ENCODE measurements around the gene FCHSD2.
"Not testable (repeated sequence)": the region's sequence is repeated elsewhere in the genome, so short reads cannot be mapped to it uniquely, and the experiment has no call there.

FCHSD2 gene

DNA sequence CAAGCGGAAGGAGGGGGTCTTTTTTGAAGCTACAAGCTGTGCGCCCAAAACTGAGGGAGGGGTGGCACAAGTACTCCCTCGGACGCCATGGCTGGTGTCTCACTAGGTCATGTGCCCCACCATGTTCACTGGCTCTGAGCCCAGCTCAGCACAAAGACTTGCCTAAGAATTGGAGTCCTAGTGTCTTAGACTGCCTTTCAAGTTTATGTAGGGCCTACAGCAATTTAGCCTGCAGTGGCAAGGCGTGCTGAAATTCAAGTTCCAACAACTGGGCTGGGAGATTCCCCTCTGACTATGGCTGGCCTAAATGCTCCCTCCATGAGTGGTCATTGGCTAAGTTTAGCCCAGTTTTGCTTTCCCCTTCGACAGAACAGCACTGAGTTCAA is 27.3 kb downstream of the FCHSD2 start:
- no peak for DNase-seq

DNA sequence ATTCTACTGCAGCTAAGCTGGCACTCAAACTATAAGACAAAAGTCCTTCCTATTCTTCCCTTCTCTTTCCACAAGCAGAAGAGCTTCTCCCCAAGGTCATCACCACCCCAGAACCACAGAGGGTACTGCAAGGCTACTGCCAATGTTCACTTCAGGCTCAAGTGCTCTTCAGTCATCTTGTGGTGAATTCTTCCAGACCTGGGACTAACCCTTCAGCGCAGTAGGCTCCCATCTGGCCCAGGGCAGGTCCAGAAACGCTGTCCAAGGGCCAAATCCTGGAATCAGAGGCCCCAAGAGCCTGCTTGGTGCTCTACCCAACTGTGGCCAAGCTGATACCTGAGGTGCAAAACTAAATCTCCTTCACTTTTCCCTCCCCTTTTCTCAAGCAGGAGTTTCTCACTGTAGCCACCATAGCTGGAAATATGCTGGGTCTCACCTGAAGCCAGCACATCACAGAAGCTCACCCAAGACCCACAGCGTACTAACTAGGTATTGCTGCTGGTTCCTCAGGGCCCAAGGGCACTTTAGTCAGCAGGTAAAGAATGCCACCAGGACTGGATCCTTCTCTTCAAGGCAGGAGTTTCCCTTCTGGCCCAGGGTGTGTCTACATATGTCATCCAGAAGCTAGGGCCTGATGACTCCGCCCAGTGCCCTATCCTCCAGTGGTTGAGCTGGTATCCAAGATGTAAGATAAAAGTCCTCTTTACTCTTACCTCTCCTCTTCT is 27.8 kb downstream of the FCHSD2 start:
- DNase-seq, result no peak

DNA sequence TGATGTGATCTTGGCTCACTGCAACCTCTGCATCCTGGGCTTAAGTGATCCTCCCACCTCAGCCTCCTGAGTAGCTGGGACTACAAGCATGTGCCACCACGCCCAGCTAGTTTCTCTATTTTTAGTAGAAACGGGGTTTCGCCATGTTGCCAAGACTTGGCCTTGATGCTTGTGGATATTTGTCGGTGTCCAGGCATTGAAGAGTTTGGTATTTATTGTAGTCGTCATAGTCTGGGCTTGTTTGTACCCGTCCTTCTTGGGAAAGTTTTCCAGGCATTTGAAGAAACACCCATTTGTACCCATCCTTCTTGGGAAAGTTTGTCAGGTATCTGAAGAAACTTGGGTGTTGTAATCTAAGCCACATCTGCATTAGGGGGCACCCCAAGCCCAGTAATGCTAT is 28.7 kb downstream of the FCHSD2 start:
- DNase-seq, result no peak

DNA sequence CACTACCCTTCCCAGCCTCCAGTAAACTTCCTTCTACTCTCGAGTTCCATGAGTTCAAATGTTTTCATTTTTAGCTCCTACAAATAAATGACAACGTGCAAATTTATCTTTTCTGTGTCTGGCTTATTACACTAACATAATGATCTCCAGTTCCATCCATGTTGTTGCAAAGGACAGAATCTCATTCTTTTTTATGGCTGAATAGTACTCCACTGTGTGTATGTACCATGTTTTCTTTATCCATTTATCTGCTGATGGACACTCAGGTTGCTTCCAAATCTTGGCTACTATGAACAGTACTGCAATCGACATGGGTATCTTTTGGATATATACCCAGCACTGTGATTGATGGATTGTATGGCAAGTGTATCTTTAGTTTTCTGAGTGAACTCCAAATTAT is 34.5 kb downstream of the FCHSD2 start:
- DNase-seq, result no peak

DNA sequence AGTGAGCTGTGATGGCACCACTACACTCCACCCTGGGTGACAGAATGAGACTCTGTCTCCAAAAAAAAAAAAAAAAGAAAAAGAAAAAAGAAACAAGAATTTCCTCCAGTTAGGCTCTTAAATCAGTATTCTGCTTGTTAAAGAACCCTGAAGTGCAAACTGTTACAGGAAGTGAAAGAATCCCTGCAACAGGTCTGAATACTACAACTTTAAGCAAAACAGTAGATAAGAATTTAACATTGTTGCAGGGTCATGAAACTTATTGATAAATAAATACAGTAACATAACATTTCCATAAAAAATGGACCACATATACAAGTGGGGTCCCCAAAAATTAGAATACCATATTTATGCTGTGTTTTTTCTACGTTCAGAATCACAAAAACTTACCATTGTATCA is 35.8 kb downstream of the FCHSD2 start:
- DNase-seq, result no peak

DNA sequence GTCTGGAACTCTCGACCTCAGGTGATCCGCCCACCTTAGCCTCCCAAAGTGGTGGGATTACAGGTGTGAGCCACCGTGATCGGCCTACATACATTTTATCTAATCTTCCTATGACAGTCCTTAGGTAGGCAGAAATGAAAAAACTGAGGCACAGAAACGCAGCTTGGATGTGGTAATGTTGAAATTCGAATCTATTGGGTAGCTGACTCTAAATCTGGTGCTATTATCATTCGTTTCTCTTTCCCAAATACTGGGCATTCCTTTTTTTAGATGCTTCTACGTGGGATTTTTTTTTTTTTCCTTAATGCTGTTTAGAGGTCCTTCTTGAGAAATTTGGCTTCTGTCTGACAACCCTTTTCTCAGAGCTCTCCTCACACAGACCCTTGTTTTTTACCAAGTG is 41.5 kb downstream of the FCHSD2 start:
- no peak for DNase-seq

DNA sequence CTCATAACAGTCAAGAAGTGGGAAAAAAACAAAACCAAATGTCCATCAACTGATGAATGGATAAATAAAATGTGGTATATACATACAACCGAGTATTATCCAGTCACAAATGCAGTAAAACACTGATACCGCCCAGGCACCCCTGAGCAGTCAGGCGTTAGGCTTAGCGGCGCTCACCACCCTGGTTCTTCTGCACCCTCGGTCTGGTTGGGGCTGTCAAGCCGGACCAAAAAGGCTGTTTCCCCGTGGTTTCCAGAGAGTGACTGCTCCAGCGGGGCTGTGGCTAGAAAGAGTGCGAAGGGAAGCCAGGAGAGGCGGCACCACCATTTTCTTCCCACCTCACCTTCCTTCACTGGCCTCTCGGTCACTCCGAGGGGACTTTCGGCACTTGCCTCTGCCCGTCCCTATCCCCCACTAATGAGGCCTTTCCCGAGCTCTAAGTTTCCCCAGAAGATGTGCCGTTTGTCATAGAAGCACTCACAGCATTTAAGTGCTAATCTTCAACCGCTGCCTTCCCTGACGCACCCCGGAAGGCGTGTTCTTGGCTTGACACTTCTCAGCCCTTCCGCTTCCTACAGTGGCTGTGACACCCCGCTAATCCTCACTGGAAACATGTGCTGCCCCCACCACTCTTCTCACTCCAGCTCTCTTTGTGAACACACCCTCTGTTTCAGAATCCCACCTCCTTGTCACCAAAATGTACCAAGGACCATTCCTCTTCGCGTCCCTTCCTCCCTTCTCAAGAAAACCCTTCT is 42.4 kb downstream of the FCHSD2 start:
- DNase-seq, result no peak

DNA sequence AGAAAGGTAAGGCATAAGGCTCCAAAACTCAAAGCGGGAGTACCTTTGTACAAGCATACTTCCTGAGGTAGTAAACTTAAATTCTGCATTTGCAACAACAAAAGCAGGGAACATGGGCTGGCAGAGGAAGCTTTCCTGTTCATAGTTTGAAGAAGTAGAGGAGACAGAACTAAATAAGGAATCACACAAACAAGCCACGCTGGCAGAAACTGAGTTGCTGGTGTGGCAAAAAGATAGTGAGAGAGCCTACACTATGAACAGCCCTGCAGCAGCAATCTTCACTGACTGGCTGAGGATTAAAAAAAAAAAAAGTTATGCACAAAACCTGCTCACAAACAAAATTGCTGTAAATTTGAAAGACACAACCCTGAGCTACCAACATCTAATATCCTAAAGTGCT is 46.5 kb downstream of the FCHSD2 start:
- no peak for DNase-seq

DNA sequence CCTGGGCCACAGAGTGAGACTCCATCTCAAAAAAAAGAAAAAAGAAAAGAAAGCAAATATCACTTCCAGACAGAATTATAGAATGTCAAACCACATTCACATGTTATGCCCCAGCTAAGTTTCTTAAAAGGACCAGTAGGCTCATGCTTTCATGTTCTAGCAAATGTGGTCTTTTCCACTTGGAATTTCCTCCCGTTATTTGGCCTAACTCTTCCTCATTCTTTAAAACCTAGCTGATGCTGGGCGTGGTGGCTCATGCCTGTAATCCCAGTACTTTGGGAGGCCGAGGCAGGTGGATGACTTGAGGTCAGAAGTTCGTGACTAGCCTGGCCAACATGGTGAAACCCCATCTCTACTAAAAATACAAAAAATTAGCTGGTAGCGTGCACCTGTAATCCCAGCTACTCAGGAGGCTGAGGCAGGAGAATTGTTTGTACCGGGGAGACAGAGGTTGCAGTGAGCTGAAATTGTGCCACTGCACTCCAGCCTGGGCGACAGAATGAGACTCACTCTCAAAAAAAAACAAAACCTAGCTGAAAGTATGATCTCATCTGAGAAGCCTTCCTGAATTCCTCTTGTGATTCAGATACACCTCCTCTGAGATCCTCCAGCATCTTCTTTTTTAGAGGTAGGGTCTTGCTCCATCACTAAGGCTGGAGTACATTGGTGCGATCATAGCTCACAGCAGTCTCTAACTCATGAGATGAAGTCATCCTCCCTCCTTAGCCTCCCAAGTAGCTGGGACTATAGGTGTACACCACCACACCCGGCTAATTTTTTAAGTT is 50.4 kb downstream of the FCHSD2 start:
- DNase-seq, result no peak

DNA sequence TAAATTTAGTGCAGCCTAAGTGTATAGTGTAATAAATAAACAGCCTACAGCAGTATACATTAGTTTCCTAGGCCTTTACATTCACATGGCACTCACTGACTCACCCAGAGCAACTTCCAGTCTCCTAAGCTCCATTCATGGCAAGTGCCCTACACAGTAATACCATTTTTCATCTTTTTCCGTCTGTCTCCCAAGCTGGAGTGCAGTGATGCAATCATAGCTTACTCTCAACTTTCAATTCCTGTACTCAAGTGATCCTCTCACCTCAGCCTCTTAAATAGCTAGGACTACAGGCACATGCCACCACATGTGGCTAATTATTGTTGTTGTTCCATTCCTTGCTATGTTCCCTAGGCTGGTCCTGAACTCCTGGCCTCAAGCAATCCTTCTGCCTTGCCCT is 54.4 kb downstream of the FCHSD2 start:
- DNase-seq, result no peak

DNA sequence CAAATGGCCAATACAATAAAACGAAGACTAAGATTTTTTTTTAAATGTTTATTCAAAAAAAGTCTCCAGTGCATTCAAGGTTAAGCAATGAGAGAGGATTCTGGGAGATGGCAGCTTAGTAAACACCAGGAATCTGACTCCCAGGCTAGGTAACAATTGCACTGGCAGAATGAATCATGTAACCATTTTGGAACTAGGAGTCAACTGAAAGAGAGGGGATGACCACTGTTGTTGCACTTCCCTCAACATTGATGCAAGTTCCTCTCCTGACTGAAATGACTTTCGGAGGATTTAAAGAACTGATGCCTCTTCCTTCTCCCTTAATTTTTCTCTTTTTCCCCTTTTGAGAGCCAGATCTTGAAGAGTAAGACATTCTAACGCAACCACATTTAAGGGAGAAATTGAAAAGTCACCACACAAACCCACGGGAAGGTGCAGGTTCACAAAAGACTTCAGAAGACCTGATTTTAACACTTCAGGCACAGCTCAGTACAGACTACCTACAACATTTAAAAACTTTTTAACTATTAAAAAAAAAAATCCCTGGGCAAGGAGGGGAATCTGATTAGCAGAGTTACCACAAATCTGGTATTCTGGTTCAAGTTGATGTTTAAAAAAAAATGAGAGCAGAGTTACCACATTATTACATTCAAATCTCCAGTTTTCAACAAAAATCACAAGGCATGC is 56.8 kb downstream of the FCHSD2 start:
- DNase-seq, result no peak

DNA sequence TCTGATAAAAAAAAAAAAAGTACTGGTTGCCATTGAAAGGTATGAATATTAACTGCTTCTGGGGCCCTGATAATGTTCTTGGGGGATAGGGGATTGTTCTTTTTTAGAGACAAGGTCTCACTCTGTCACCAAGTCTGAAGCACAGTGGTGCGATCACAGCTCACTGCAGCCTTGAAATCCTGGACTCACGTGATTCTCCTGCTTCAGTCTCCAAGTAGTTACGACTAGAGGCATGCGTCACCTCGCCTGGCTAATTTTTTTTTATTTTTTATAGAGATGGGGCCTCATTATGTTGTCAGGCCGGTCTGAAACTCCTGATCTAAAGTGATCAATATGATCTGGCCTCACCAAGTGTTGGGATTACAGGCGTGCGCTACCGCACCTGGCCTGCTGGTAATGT is 63.5 kb downstream of the FCHSD2 start:
- no peak for DNase-seq

DNA sequence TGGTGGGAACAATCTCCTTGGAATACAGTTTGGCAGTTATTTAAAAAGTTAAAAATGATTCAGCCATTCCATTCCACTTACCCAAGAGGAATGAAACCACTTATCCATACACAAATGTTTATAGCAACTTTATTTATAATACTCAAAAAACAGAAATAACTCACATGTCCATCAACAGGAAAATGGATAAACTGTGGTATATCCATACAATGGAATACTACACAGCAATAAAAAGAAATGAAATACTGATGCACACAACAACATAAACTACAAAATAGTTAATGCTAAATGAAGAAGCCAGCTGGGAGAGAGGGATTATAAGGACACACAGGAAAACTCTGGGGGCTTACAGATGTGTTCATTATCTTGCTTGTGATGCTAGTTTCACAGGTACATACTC is 64.7 kb downstream of the FCHSD2 start:
- no peak for DNase-seq

DNA sequence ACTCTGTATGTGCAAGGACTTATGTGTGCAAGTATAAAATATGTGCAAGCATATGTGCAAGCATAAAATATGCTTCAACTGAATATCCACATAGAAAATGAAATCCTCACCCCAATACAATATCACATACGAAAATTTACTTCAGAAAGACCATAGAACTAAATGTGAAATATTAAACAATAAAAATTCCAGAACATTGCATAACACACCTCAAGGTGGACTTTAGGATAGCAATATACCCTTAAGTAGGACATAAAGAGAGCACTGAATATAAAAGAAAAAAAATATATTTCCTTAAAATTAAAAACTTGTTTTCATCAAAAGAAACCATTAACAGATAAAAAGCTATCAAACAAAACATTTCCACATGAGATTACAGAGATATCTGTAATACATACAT is 67.8 kb downstream of the FCHSD2 start:
- no peak for DNase-seq

DNA sequence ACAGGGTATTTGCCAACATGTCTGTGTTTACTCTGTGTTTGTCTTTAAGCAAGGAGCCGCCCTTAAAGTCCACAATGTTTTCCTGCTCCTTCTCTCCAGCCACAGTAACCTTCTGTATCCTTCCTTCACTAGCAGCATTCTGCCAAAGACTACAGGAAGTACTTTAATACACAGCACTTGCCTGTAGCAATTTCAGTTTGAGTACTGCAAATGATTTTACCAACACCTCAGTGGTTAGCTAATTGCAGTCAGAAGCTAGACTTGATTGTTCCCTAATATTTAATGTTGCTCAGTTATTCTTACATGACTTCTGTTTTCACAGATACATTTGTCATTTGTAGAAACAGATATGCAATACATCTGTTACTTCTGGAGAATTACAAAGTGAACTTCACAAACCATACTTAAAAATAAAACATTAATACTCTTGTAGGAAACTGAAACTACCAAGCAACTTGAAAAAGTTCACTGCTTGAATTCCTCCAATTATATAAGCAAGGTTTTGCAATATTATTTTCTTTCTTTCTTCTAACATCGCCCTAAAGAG is 69.1 kb downstream of the FCHSD2 start:
- DNase-seq, result peak; percentile 4

DNA sequence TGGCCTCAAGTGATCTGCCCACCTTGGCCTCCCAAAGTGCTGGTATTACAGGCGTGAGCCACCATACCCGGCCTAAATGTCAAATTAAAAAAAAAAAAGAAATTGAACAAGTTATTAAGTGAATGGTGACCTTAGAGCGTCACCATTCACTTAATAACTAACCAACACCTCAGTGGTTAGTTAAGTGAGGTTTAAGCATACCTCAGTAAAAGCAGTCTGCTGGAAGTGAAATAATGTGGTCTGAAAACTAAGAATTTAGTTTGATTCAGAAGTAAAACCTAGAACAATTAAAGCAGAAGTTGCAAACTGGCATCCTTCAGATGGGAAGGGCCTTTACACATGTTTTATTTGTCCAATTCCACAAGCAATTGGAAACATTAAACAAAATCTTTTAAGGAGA is 71.5 kb downstream of the FCHSD2 start:
- no peak for DNase-seq

DNA sequence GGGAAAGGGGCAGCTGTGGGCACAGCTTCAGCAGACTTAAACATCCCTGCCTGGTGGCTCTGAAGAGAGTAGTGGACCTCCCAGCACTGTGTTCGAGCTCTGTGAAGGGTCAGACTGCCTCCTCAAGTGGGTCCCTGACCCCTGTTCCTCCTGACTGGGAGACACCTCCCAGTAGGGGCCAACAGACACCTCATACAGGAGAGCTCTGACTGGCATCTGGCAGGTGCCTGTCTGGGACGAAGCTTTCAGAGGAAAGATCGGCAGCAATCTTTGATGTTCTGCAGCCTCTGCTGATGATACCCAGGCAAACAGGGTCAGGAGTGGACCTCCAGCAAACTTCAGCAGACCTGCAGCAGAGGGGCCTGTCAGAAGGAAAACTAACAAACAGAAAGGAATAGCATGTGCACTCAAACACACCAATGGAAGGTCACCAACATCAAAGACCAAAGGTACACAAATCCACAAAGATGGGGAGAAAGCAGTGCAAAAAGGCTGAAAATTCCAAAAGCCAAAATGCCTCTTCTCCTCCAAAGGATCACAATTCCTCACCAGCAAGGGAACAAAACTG is 80.2 kb downstream of the FCHSD2 start:
- not testable (repeated sequence) for DNase-seq

DNA sequence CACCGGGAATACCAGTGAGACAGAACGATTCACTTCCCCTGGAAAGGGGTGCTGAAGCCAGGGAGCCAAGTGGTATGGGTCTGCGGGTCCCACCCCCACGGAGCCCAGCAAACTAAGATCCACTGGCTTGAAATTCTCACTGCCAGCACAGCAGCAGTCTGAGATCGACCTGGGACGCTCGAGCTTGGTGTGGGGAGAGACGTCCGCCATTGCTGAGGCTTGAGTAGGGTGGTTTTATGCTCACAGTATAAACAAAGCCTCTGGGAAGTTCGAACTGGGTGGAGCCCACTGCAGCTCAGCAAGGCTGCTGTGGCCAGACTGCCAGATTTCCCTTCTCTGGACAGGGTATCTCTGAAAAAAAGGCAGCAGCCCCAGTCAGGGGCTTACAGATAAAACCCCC is 80.7 kb downstream of the FCHSD2 start:
- not testable (repeated sequence) for DNase-seq

DNA sequence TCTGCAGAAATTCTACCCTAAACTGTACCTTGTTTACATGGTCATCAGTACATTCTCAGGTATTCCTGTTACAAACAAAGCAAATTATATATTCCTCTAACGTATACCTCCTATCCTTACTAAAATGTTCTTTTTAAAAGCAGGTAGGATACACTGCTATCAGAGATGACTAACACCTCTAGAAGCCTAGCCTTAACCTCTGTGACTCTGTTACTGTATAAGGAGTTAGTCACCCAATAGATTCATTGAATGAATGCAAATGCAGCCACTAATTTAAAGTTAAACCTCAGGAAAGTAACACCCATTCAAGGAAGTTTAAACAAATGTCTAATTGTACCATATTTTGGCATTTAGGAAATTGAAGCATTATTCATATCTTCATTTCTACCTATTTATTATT is 82.2 kb downstream of the FCHSD2 start:
- DNase-seq, result no peak

DNA sequence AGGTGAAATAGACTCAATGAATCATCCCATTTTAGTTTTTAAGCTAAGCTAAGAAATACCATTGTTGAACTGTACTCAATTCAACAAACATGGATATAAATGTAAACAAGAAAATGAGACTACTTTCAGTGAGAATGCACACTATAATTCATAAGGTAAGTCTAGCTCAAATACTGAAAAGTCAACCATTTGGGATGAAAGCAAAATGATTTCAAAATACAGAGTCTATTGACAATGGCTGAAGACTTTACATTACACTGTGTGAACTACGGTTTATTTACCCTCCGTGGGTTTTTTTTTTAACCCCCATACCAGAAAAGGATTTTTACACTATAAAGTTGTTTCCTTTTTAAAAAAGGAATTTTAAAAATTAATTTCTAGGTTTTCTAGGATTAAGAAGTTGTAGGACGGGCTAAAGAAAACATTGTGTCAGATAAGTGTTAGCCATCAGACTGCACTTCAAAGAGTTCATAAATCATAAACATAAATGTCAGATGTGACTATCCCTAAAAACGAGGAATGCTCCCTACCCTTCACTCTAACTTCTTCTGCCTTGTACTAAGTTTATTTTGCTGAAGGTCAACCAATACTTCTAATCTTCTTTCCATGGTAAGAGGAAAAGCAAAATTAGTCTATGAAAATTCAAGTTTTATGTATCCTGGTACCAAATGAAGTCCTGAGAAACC is 83.0 kb downstream of the FCHSD2 start:
- no peak for DNase-seq

DNA sequence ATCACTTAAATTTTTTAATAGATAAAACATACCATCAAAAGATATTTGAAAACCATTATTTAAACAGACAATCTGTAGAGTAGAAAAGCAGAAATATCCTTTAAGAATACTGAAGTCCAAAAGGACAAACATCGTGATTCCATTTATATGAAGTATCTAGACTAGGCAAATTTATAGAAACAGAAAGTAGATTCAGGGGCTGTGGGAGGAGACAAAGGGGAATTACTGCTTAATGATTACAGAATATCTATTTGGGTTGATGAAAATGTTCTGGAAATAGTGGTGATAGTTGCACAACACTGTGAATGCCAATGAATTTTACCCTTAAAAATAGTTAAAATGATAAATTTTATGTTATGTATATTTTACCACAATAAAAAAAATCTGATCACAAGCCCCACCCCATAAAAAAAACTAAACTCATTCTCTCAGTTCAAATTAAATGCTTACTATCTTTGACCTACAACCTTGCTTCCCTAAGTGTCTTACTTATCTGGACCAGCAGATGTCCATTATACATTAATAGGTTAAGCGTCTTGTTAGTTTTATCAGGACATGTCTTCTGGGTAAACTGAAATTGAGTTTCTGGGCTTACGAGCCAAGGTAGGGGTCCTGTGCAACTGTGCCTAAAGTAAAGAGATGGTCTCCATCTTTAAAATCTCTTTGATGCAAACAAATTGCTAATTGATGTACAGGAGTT is 86.3 kb downstream of the FCHSD2 start:
- no peak for DNase-seq

All from NCI-H1436 (cell line).